Liver (tissue), 3 donors: ENCODE measurements around the gene ATOH8.

ENCODE experiments used
- EGR1 ChIP-seq, 2 donors: IDR thresholded peaks; 2 replicates each; pipeline ENCODE4 v1.6.1; 2016 to 2018; ENCODE audit warnings: antibody characterized with exemption in 2 of 2, low read depth in 2 of 2
- GABPA ChIP-seq, 2 donors: IDR thresholded peaks in 1 of 2; conservative IDR thresholded peaks in 1 of 2; 2 replicates each; pipeline ENCODE4 v1.6.1; 2016; ENCODE audit warnings: antibody characterized with exemption in 2 of 2, mild to moderate bottlenecking in 1 of 2, moderate library complexity in 1 of 2
- NR2F2 ChIP-seq: IDR thresholded peaks from 2 replicates; pipeline ENCODE4 v1.6.1; 2016; ENCODE audit warnings: antibody characterized with exemption
- RAD21 ChIP-seq, 2 donors: IDR thresholded peaks; 2 replicates each; pipeline ENCODE4 v1.6.1; 2016; ENCODE audit warnings: antibody characterized with exemption in 2 of 2, mild to moderate bottlenecking in 2 of 2
- RXRA ChIP-seq, 2 donors: IDR thresholded peaks; 2 replicates each; pipeline ENCODE4 v1.6.1; 2017 to 2018; ENCODE audit warnings: antibody characterized with exemption in 2 of 2, mild to moderate bottlenecking in 1 of 2
- TAF1 ChIP-seq: conservative IDR thresholded peaks from 2 replicates; pipeline ENCODE4 v1.6.1; 2016; ENCODE audit warnings: antibody characterized with exemption, mild to moderate bottlenecking
- YY1 ChIP-seq: IDR thresholded peaks from 2 replicates; pipeline ENCODE4 v1.6.1; 2016; ENCODE audit warnings: antibody characterized with exemption, mild to moderate bottlenecking
- TF ChIP-seq, protein P1 (sequence below): fragments of 150-350 bp; IDR thresholded peaks from 2 replicates; pipeline ENCODE4 v1.5.1; 2017; ENCODE audit warnings: improper control_type of control experiment, low read depth, low read length; ENCODE audit not compliant: missing input control
- TF ChIP-seq, protein P2 (sequence below): IDR thresholded peaks from 2 replicates; pipeline ENCODE4 v1.6.1; 2016; ENCODE audit warnings: antibody characterized with exemption, mild to moderate bottlenecking
- TF ChIP-seq, protein P3 (sequence below): IDR thresholded peaks from 2 replicates; pipeline ENCODE4 v1.6.1; 2016; ENCODE audit warnings: antibody characterized with exemption
- TF ChIP-seq, protein P4 (sequence below): IDR thresholded peaks from 2 replicates; pipeline ENCODE4 v1.6.1; 2016; ENCODE audit warnings: antibody characterized with exemption
- TF ChIP-seq, protein P5 (sequence below): IDR thresholded peaks from 2 replicates; pipeline ENCODE4 v1.6.1; 2016; ENCODE audit warnings: antibody characterized with exemption
- donor health status: healthy.
- donor health status: healthy.

DNA sequence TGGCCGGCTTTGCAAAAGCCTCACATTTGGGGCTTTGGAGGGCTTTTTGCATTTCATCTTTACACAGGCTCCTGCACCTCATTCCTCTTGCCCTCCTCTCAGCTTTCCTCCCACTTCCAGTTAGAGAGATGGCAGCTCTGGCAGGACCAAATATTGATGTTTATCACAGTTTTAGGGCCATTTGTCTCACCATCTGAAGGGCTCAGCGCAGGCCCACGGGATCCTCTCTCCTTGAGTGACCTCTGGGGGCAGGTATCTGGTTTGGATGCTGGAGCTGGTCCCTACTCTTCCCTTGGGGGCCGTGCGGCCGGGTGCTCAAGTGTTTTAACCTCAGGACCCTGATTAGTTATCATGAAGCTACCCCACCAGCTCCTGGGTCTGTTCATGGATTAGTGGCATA lies 19.9 kb downstream of the ATOH8 start:
- TF ChIP-seq, protein P1, sequence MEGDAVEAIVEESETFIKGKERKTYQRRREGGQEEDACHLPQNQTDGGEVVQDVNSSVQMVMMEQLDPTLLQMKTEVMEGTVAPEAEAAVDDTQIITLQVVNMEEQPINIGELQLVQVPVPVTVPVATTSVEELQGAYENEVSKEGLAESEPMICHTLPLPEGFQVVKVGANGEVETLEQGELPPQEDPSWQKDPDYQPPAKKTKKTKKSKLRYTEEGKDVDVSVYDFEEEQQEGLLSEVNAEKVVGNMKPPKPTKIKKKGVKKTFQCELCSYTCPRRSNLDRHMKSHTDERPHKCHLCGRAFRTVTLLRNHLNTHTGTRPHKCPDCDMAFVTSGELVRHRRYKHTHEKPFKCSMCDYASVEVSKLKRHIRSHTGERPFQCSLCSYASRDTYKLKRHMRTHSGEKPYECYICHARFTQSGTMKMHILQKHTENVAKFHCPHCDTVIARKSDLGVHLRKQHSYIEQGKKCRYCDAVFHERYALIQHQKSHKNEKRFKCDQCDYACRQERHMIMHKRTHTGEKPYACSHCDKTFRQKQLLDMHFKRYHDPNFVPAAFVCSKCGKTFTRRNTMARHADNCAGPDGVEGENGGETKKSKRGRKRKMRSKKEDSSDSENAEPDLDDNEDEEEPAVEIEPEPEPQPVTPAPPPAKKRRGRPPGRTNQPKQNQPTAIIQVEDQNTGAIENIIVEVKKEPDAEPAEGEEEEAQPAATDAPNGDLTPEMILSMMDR = no peak
- no peak for TF ChIP-seq RAD21 (IDR thresholded peaks at IDR 0.05)
- TF ChIP-seq, protein P2, sequence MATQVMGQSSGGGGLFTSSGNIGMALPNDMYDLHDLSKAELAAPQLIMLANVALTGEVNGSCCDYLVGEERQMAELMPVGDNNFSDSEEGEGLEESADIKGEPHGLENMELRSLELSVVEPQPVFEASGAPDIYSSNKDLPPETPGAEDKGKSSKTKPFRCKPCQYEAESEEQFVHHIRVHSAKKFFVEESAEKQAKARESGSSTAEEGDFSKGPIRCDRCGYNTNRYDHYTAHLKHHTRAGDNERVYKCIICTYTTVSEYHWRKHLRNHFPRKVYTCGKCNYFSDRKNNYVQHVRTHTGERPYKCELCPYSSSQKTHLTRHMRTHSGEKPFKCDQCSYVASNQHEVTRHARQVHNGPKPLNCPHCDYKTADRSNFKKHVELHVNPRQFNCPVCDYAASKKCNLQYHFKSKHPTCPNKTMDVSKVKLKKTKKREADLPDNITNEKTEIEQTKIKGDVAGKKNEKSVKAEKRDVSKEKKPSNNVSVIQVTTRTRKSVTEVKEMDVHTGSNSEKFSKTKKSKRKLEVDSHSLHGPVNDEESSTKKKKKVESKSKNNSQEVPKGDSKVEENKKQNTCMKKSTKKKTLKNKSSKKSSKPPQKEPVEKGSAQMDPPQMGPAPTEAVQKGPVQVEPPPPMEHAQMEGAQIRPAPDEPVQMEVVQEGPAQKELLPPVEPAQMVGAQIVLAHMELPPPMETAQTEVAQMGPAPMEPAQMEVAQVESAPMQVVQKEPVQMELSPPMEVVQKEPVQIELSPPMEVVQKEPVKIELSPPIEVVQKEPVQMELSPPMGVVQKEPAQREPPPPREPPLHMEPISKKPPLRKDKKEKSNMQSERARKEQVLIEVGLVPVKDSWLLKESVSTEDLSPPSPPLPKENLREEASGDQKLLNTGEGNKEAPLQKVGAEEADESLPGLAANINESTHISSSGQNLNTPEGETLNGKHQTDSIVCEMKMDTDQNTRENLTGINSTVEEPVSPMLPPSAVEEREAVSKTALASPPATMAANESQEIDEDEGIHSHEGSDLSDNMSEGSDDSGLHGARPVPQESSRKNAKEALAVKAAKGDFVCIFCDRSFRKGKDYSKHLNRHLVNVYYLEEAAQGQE = no peak
- no peak for TF ChIP-seq EGR1 (IDR thresholded peaks at IDR 0.05; ENCODE audit: low read depth in 2 of 2)
- no peak for TF ChIP-seq TAF1
- no peak for TF ChIP-seq YY1
- no peak for TF ChIP-seq NR2F2
- TF ChIP-seq GABPA (IDR thresholded peaks at IDR 0.05 in 1 of 2, conservative IDR thresholded peaks at IDR 0.05 in 1 of 2) = no peak
- TF ChIP-seq, protein P3, sequence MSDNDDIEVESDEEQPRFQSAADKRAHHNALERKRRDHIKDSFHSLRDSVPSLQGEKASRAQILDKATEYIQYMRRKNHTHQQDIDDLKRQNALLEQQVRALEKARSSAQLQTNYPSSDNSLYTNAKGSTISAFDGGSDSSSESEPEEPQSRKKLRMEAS = no peak
- TF ChIP-seq, protein P4, sequence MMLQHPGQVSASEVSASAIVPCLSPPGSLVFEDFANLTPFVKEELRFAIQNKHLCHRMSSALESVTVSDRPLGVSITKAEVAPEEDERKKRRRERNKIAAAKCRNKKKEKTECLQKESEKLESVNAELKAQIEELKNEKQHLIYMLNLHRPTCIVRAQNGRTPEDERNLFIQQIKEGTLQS = no peak
- TF ChIP-seq, protein P5, sequence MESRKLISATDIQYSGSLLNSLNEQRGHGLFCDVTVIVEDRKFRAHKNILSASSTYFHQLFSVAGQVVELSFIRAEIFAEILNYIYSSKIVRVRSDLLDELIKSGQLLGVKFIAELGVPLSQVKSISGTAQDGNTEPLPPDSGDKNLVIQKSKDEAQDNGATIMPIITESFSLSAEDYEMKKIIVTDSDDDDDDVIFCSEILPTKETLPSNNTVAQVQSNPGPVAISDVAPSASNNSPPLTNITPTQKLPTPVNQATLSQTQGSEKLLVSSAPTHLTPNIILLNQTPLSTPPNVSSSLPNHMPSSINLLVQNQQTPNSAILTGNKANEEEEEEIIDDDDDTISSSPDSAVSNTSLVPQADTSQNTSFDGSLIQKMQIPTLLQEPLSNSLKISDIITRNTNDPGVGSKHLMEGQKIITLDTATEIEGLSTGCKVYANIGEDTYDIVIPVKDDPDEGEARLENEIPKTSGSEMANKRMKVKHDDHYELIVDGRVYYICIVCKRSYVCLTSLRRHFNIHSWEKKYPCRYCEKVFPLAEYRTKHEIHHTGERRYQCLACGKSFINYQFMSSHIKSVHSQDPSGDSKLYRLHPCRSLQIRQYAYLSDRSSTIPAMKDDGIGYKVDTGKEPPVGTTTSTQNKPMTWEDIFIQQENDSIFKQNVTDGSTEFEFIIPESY = no peak
- TF ChIP-seq RXRA (IDR thresholded peaks at IDR 0.05) = no peak
